Measurements from ENCODE around the gene GMEB2.
"Not testable (repeated sequence)": the region's sequence is repeated elsewhere in the genome, so short reads cannot be mapped to it uniquely, and the experiment has no call there.

Gene GMEB2, protein sequence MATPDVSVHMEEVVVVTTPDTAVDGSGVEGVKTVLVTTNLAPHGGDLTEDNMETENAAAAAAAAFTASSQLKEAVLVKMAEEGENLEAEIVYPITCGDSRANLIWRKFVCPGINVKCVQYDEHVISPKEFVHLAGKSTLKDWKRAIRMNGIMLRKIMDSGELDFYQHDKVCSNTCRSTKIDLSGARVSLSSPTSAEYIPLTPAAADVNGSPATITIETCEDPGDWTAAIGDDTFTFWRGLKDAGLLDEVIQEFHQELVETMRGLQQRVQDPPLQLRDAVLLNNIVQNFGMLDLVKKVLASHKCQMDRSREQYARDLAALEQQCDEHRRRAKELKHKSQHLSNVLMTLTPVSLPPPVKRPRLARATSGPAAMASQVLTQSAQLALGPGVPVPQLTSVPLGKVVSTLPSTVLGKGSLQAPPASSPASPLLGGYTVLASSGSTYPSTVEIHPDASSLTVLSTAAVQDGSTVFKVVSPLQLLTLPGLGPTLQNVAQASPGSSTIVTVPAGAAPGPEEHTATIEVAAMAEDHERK

DNA sequence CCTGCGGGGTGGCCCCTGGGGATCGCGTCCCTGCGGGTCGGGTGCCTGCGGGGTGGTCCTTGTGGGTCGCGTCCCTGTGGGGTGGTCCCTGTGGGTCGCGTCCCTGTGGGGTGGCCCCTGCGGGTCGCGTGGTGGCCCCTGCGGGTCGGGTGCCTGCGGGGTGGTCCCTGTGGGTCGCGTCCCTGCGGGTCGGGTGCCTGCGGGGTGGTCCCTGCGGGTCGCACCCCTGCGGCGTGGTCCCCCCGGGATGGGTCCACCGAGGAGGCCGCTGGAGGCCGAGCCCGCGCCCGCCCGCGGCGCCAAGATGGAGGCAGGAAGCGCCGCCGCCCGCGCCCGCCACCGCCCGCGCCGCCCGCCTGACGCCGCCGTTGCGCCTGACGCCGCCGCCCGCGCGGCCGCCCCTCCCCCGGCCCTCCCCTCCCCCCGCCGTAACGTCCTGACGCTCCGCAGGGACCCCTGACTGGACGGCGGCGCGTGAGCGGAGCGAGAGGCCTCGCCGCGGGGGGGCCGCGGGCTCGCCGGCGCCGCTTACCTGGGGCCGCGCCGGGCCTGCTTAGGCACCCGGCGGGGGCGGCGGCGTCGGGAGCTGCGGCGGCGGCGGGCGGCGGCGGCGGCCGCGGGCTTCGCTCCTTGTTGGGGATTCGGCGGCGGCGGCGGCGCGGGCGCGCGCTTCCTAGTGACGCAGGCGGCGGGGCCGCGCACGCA lies at the start of gene GMEB2:
Gene GMEB2, minus strand, starts transcription at position 678 of the 705 bp plus-strand sequence. CDS start 7,704 bp downstream, outside the sequence.
- intact Hi-C loops (cut with DNase I) = loop anchor here (2.0 to 10.0 kb wide), 3 partner anchors 32 to 116 kb away; partner anchors contain the start of genes PTK6 and RTEL1

DNA sequence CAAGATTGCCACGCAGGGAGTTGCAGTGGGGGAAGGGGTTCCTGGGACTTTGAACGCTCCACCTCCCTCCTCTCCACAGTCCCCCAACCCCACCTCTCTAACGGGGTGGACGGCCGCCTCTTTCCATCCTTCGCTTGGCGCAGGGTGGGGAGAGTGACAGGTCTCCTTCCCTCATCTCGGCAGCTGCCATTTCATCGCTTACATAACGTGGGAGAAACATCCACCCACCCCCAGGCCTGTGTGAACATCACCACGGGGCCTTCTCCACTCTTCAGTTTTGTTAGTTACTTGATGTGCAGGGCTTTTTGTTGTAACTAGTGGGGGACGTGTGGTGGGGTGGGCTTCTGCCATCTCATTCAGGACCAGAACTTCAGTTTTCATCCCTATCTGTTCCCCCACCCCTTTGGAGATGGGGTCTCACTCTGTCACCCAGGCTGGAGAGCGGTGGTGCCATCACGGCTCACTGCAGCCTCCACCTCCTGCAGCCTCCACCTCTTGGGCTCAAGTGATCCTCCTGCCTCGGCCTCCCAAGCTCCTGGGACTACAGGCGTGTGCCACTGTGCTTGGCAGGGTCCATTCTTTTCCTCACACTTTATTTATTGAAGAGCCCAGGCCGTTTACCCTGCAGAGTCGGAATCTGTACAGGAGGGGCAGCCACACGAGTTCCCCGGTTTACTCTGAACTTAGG lies 48.9 kb upstream of the GMEB2 start:
- peak in 21 of 42 donors; percentile 8 to 81 (median 53) for DNase-seq
- intact Hi-C loops (cut with DNase I) = no loop called here

More for the DNA sequence above, at the start of gene GMEB2:
- DNase-seq = peak in 37 of 42 donors; percentile 42 to 88 (median 76)

DNA sequence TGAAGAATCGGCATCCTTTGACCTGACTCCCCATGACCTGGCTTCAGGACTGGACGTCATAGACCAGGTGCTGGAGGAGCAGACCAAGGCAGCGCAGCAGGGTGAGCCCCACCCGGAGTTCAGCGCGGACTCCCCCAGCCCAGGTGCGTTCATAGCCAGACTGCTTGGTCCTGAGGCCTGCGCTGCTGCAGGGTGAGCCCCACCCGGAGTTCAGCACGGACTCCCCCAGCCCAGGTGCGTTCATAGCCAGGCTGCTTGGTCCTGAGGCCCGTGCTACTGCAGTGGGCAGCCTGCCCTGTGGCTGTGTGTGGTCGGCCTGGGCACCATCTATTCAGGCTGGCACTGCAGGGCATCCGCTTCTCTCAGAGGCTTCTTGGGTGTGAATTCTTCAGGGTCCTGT lies 47.0 kb upstream of the GMEB2 start:
- intact Hi-C loops (cut with DNase I) = no loop called here
- no peak for DNase-seq

DNA sequence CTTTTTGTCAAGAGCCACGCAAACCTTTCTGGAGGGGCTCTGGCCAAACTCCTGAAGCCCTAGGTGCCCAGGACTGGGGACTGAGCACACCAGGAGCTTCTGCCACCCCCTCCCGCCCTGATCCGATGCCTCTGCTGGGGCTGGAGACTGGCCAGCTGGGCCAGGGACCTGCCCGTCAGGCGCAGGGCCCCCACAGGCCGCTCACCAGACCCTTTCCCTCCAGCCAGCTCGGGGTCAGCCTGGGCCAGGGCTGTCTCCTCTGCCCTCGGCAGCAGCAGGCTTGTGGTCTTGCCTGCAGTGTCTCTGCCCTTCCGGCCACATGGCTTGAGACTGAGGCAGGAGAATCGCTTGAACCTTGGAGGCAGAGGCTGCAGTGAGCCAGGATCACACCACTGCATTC lies 45.8 kb upstream of the GMEB2 start:
- intact Hi-C loops (cut with DNase I) = no loop called here
- DNase-seq = no peak

DNA sequence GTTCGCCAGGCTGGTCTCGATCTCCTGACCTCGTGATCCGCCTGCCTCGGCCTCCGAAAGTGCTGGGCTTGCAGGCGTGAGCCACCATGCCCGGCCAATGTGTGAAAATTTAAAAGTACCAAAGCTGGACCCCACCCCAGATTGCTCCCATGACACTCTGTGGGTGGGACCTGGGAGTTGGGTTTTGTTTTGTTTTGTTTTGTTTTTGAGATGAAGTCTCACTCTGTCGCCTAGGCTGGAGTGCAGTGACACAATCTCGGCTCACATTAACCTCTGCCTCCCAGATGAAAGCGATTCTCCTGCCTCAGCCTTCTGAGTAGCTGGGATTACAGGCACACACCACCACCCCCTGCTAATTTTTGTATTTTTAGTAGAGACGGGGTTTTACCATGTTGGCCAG lies 44.8 kb upstream of the GMEB2 start:
- DNase-seq; intact Hi-C loops (cut with DNase I): not testable (repeated sequence)

DNA sequence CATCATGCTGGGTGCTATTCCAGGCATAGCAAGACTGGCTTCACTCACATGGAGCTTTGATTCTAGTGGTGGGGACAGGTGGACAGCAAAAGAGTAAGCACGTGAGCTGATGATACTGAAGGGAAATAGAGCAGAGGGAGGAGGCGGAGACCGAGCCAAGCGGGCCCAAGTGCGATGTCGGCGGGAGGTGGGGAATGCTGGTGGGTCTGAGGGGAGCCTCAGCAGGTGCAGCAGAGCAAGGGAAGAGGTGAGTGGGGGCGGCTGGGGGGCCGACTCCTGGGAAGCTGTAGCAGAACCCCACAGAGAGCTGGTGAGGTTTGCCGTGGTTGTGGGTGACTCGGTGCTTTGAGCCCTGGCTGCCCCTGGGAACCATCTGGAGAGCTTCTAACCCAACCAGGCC lies 41.5 kb upstream of the GMEB2 start:
- intact Hi-C loops (cut with DNase I) = no loop called here
- DNase-seq = no peak

DNA sequence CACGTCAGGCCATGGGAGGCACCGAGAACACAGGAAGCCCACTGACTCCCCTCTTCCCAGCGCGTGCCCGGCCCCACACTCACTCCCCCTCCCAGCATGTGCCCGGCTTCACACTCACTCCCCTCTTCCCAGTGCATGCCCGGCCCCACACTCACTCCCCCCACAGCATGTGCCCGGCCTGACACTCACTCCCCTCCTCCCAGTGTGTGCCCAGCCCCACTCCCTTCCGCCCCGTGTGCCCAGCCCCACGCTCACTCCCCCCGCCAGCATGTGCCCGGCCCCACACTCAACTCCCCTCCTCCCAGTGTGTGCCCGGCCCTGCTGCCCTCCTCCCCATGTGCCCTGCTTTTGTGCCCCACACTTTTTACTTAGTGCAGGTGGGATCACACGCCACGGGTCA lies 41.0 kb upstream of the GMEB2 start:
- intact Hi-C loops (cut with DNase I) = no loop called here
- no peak for DNase-seq

DNA sequence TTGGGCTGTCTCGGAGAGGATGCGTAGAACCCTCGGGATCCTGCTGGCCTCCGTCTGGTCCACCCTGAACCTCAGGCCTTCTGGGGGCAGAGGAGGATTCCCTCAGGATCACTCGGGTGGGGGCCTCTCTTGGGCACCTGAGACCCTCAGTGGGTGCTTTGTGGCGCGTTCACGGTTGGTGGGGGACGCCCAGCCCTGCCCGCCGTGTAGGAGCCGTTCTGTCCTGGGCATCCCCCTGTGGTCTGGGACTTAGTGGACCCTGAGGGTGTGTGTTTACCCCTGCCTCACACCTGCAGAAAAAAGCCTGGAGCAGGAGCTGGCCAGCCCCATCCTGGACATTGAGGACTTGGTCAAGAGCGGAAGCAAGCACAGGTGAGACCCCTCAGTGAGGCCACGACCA lies 38.8 kb upstream of the GMEB2 start:
- no peak for DNase-seq
- intact Hi-C loops (cut with DNase I) = no loop called here

DNA sequence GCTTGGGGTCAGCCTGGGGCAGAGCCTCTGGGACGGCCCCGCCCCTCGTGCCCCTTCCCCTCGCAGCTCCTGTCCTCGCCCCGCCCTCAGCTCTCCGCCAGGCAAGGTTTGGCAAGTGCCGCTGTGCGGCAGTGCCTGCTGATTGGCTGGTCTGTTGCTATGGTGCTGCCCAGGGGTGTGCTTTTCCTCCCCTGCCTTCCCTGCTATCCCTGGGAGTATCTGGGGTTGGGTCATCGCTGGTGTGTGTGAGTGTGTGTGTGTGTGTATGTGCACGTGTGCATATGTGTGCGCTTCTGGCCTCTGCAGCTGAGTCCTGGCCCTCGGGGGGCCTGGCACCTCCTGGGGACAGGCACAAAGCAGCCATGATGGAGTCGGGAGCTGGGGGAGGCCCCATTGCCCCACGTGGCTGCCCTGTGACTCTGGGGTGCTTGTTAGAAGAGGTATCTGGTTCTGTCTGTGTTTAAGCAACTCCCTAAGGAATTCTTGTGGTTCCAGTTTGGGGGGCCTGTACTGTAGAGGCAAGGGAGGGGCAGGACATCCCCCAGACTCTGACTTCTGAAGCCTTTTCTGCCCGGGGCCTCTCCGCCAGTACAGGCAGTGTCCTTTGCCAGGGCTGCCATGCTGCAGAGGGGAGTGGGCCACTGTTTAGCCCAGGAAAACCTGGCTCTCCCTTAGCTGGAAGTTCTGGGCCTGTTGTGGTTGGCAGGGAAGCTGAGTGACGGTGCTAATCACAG lies 38.1 kb upstream of the GMEB2 start:
- intact Hi-C loops (cut with DNase I) = no loop called here
- peak; percentile 56 to 91 (median 80) for DNase-seq

DNA sequence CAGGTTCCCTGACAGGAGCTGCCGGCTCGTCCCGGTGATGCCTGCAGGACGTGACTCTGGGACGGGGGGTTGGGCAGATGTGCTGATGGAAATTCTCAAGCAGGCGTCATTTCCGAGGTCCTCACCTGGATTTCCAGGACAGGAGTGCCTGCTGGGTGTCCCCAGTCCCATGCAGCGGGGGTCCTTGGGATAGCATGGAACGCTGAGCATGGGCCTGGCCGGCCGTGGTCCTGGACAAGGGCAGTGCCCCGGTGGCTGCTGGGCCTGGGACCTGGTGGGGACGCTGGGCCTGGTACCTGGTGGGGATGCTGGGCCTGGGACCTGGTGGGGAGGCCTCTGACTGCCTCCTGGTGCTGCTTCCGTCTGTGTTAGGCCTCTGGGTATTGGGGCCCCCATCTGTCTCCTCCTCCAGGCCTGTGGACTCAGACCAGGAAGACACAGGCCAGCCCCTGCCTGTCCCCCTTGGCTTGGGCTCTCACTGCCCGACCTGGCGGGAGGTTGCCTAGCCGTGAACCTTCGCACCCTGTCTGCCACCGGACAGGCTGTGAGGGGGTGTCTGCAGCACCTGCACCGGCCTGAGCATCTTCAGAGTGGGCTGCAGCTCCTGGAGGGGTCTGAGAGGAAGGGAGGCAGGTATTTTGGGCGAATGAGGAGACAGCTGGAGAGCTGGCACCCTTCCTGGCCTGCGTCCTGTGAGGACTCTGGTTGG lies 37.4 kb upstream of the GMEB2 start:
- DNase-seq = no peak
- intact Hi-C loops (cut with DNase I) = no loop called here

DNA sequence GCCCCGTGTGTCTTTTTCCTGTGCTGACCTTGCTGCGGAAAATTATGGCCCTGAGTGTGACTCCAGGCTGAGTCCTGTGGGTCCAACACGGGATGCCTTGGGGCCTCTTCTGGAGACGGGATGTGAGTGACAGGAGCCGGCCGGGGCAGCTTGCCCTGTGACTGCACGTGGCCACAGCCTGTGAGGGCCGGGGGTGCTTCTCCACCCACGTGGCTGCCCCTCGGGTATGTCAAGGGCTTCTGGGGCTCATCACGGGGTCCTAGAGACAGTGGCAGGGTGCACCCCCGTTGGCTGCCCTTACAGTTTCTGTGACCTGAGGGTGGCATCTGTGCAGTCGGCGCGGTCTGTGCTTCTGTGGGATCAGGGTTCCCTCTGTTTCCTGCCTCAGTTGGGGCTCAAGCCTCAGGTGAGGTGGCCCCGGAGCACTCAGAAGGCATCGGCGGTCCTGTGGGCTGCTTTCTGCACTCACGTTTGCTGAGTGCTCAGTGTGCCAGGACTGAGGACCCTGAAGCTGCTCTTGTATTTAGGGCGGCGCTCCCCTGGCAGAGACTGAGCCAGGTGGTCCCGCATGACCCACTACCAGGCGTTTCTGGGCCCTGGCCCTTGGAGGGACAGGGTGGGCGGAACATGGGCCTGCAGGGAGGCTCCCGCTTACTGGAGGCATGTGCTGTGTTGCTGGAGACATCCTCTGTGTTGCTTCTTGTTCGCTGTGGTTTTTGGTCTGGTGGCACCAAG lies 36.6 kb upstream of the GMEB2 start:
- intact Hi-C loops (cut with DNase I) = no loop called here
- DNase-seq = no peak

DNA sequence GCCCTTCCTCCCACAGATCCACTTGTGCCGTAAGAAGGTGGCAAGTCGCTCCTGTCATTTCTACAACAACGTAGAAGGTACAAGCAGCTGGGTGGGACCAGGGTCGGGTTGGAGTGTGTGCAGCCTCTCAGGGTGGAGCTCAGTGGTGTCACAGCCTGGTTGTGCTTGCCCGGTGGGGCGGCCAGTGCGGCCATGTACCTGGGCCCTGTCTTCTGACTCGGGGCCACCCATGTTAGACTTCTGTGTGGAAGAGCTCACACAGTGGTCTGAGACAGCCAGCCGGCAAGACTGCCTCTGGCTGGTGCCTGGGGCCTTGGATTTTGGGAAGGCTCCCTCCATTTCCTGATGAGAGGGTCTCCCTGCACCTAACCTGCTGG lies 35.9 kb upstream of the GMEB2 start:
- intact Hi-C loops (cut with DNase I) = no loop called here

DNA sequence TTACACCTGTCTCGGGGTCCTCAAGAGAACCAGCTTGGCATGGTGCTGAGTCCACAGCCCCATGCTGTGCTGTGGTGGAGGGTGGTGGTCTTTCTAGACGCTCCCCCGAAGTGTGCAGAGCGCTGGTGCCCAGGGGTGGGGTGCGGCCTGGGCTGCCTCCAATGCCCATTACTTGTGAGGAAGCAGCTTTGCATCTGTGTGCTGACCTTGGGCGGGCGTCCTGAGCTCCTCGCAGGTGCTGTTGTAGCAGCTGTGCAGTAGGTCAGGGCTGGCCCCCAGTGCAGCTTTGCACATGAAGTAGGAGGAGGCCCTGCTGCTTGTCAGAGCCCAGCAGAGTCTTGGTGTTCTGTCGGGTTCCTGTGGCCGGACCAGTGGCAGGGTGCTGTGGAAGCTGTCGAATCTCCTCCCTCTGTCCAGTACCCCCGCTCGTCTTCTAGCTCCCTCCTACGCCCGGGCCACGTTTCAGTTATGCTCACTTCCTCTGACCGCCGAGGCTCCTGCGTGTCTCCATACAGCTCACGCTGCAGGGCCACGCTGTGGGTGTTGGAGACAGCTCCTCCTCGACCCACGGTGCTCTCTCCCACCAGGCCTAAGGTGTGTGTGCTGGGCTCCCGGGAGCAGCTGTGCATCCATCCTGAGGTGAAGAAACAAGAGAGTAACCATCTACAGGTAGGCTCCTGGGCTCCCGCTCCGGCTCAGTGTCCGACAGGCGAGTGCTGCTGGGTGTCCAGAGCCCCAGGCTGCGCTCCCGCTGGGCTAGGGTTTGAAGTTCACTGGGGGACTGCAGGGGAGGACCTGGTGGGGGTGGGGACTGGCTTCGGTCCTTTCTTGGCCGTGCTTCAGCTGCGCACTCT lies 35.3 kb upstream of the GMEB2 start:
- DNase-seq = no peak
- intact Hi-C loops (cut with DNase I) = no loop called here

More for the DNA sequence above, 35.9 kb upstream of the GMEB2 start:
- DNase-seq = no peak

DNA sequence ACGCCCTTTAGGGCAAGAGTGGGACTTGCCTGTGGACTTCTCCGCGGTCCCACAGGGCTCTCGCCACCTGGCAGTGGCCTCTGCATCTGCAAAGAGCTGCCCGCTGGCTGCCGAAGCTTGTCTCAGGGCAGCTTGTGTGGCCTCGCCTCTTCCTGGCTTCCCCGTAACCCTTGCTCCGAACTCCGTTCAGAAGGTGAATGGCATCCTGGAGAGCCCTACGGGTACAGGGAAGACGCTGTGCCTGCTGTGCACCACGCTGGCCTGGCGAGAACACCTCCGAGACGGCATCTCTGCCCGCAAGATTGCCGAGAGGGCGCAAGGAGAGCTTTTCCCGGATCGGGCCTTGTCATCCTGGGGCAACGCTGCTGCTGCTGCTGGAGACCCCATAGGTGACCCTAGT lies 34.2 kb upstream of the GMEB2 start:
- no peak for DNase-seq
- intact Hi-C loops (cut with DNase I) = no loop called here

DNA sequence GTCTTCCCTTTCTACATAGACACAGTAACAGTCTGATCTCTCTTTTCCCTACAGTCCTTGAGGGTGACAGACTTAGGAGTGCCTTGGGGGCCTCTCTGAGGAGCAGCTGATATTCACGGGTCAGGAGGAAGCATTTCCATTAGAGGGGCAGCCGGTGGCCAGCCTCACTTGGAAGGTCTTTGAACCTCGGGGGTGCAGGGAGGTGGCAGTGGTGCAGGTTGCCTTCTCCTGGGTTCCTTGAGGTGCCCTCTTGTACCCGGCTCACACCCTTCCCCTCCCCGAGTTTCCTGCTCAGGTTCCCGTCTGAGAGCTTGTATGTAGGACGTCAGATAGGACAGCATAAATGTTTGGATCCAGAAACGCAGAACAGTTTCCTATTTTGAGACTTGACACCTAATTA lies 33.7 kb upstream of the GMEB2 start:
- intact Hi-C loops (cut with DNase I) = no loop called here

DNA sequence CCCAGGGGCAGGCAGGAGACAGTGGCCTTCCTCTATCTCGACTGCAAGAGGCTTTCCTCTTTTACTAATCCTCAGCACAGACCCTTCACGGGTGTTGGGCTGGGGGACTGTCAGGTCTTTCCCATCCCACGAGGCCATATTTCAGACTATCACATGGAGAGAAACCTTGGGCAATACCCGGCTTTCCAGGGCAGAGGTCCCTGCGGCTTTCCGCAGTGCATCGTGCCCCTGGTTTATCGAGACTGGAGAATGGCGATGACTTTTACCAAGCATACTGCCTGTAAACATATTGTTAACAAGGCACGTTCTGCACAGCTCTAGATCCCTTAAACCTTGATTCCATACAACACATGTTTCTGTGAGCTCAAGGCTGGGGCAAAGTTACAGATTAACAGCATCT lies 33.3 kb upstream of the GMEB2 start:
- intact Hi-C loops (cut with DNase I); DNase-seq: not testable (repeated sequence)

More for the DNA sequence above, 33.7 kb upstream of the GMEB2 start:
- no peak for DNase-seq

DNA sequence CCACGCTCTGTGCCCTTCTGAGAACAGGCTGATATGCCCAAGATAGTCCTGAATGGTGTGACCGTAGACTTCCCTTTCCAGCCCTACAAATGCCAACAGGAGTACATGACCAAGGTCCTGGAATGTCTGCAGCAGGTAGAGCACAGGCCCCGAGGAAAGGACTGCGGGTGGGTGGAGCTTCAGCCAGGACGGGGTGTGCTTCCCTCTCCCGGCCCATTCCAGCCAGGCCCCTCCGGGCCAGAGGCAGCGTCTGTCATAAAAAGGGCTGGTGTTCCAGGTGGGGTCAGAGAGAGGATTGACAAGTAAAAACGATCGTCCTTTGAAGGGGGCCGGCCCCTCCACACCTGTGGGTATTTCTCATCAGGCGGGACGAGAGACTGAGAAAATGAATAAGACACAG lies 32.5 kb upstream of the GMEB2 start:
- intact Hi-C loops (cut with DNase I) = loop anchor here (2.0 to 5.0 kb wide), 2 partner anchors 33 to 48 kb away; partner anchors contain the start of genes ARFRP1, GMEB2 and ZGPAT
- DNase-seq = no peak

All from head of caudate nucleus (tissue), 42 donors.